Stimulated activated CD4-positive, alpha-beta T cell treated with anti-CD3 and anti-CD28 coated beads, Interleukin-4, amount 100 ng/mL, for 48 hours (primary cell): ENCODE data around the gene PPM1A.

ENCODE experiments used
- DNase-seq, 2 donors: peaks; one replicate each; pipeline ENCODE4 v3.0.0-alpha.2; 2020; ENCODE audit warnings: low read depth in 2 of 2

Gene PPM1A

GRCh38 chr14:60248697-60249318, at the start of gene PPM1A:
PPM1A (plus strand) TSS chr14:60249221; CDS start chr14:60282704, 33,483 bp downstream.
- DNase-seq = peak; percentile 90 to 91

- DNase-seq = no peak
Measured at GRCh38 chr14:60199321-60199720, 49.7 kb upstream of the PPM1A start.

- no peak for DNase-seq
Measured at GRCh38 chr14:60204104-60204842, 44.7 kb upstream of the PPM1A start.

GRCh38 chr14:60204843-60205774, 43.9 kb upstream of the PPM1A start:
- no peak for DNase-seq

GRCh38 chr14:60206249-60206670, 42.8 kb upstream of the PPM1A start:
- no peak for DNase-seq

- no peak for DNase-seq
Measured at GRCh38 chr14:60206837-60207533, 42.0 kb upstream of the PPM1A start.

GRCh38 chr14:60210703-60211102, 38.3 kb upstream of the PPM1A start:
- DNase-seq = no peak

- DNase-seq = no peak
Measured at GRCh38 chr14:60211153-60211552, 37.9 kb upstream of the PPM1A start.

GRCh38 chr14:60212503-60213371, 36.3 kb upstream of the PPM1A start:
- no peak for DNase-seq

- no peak for DNase-seq
Measured at GRCh38 chr14:60214003-60214402, 35.0 kb upstream of the PPM1A start.

- no peak for DNase-seq
Measured at GRCh38 chr14:60214415-60215126, 34.5 kb upstream of the PPM1A start.

- DNase-seq = no peak
Measured at GRCh38 chr14:60215127-60215444, 33.9 kb upstream of the PPM1A start.

- no peak for DNase-seq
Measured at GRCh38 chr14:60215520-60216420, 33.3 kb upstream of the PPM1A start.

GRCh38 chr14:60217713-60218112, 31.3 kb upstream of the PPM1A start:
- no peak for DNase-seq

GRCh38 chr14:60220084-60220483, 28.9 kb upstream of the PPM1A start:
- no peak for DNase-seq

GRCh38 chr14:60220917-60221316, 28.1 kb upstream of the PPM1A start:
- DNase-seq = no peak

- no peak for DNase-seq
Measured at GRCh38 chr14:60221457-60221856, 27.6 kb upstream of the PPM1A start.

- DNase-seq = no peak
Measured at GRCh38 chr14:60222820-60223219, 26.2 kb upstream of the PPM1A start.

GRCh38 chr14:60225265-60225664, 23.8 kb upstream of the PPM1A start:
- DNase-seq = no peak
